Aorta (tissue), 5 donors: Measurements from ENCODE around the gene C14orf132. TPM values are rescaled to one million over a fixed set of nuclear protein-coding genes. Genes with fewer than 3 reads are reported as not detected.

Experiments used
- ATAC-seq: fragments of 200-7000 bp; cut with Tn5 transposase; one replicate; pipeline ENCODE4 v1.9.1; 2022; ENCODE audit warnings: moderate library complexity; ENCODE audit not compliant: low FRiP score
- DNase-seq, 2 donors: peaks; one replicate each; pipeline ENCODE4 v3.0.0-alpha.2; 2020
- H3K27ac ChIP-seq, 2 donors: one replicate each; pipeline ENCODE4 v1.5.1; 2013; ENCODE audit warnings: low read length in 2 of 2, mild to moderate bottlenecking in 2 of 2, moderate library complexity in 2 of 2, control low read depth in 1 of 2, inconsistent platforms in 1 of 2, low read depth in 1 of 2
- H3K27me3 ChIP-seq, 2 donors: one replicate each; pipeline ENCODE4 v1.6.1; 2013; ENCODE audit warnings: control low read depth in 1 of 2, low read length in 1 of 2, mild to moderate bottlenecking in 1 of 2, moderate library complexity in 1 of 2; ENCODE audit not compliant: insufficient read depth in 2 of 2, control insufficient read depth in 1 of 2
- H3K36me3 ChIP-seq, 2 donors: one replicate each; pipeline ENCODE4 v1.6.1; 2013; ENCODE audit warnings: control low read depth in 1 of 2, low read length in 1 of 2, mild to moderate bottlenecking in 1 of 2; ENCODE audit not compliant: insufficient read depth in 2 of 2, control insufficient read depth in 1 of 2
- H3K4me1 ChIP-seq, 2 donors: one replicate each; pipeline ENCODE4 v1.6.1; 2013; ENCODE audit warnings: low read length in 2 of 2, control low read depth in 1 of 2, mild to moderate bottlenecking in 1 of 2, moderate library complexity in 1 of 2; ENCODE audit not compliant: insufficient read depth in 2 of 2, control insufficient read depth in 1 of 2
- H3K4me3 ChIP-seq, 2 donors: one replicate each; pipeline ENCODE4 v1.5.1; 2013; ENCODE audit warnings: low read length in 2 of 2, control low read depth in 1 of 2, mild to moderate bottlenecking in 1 of 2
- H3K9me3 ChIP-seq: one replicate; pipeline ENCODE4 v1.6.1; 2013; ENCODE audit warnings: mild to moderate bottlenecking, low read length; ENCODE audit not compliant: control insufficient read depth
- WGBS, 2 donors: extraction: QIAGEN DNeasy Blood & Tissue Kit; methylation state at CpG; one replicate each; pipeline ENCODE4 v1.1.7; 2013; 5-methylcytosine and 5-hydroxymethylcytosine counted together
- intact Hi-C, 2 donors: fragments of 100-400 bp; cut with DNase I; formaldehyde crosslinking; loops; one replicate each; pipeline versions ENCODE4 v1.14.2 to v1.15.0; 2022
- polyA plus RNA-seq, 2 donors: library from polyadenylated mRNA; stranded (reverse); fragments of 200-250 nt; gene quantifications; one replicate each; pipeline ENCODE4 v1.2.3, GENCODE V29; 2013
- total RNA-seq, 2 donors: library from RNA; stranded (reverse); fragmentation: NEBNext Ultra II Directional; extraction: Animal tissue kit (Norgen Biotek cat#: 25700); gene quantifications; one replicate each; pipeline ENCODE4 v1.2.1, GENCODE V29; 2021
- donor health status: healthy with polysubstance abuse.
- donor health status: Bipolar disorder and iron deficiency.
- donor health status: DM: no; HTN: no; CAD: no.
- donor health status: DM: no; HTN: no; CAD: no.
- donor health status: DM: yes; HTN: yes; CAD: no.

The C14orf132 gene
- total and polyA plus RNA-seq, 4 donors: 10.8 to 39.1 (median 26.2) TPM

DNA sequence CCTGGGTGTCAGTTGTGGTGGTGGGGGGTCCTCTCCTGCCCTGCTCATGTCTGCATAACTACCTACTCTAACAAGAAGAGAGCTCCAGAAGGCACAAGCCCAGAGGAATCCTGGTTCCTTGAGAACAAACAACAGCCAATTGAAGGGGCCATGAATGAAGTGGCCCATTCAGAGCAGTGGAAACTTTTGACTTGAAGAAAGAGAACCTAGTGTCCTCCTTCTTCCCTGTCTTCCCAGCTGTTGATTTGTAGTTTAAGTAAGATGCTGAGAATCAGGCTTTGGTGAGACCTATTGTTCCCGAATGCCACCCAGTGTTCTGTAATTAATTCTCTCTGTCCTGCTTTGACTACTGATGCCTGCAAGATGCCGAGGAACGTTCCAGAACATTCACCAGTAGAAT, 79.2 kb downstream of the C14orf132 start:
- ATAC-seq (no peak), DNase-seq (no peak)
- intact Hi-C loops: no loop called here
- H3K27ac ChIP-seq: no peak overlapping the region
- 81 to 83% methylated on average over 3 of the region's 3 CpGs for WGBS, 2 donors
- H3K4me1 ChIP-seq: no peaks in the 10 kb centered on the region
- H3K27me3 ChIP-seq: peaks cover 0 to 1% of the 10 kb centered on the region in 2 donors
- no peak overlapping the region for H3K4me3 ChIP-seq
- H3K36me3 ChIP-seq: no peaks in the 10 kb centered on the region
- H3K9me3 ChIP-seq: peaks cover 8% of the 10 kb centered on the region

DNA sequence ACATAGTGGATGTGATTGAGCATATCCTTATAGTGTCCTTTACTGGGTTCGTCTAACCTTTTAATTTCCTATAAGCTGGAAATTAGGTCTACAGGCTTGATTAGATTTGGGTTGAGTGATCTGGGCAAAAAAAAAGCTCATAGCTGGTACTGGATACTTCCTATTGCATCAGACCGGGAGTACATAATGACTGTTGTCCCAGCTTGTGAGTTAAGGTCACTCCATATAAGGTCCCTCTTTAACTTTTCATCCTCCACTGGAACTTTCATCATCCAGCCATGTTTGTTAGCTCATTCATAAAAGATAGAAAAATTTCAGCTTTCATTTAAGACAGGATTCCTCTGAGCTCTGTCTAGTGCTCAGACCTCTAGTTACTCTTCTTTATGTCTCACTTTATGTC, 80.8 kb downstream of the C14orf132 start:
- H3K4me1 ChIP-seq: no peaks in the 10 kb centered on the region
- peaks cover 0 to 1% of the 10 kb centered on the region in 2 donors for H3K27me3 ChIP-seq
- no peaks in the 10 kb centered on the region for H3K36me3 ChIP-seq
- H3K4me3 ChIP-seq: no peak overlapping the region
- H3K27ac ChIP-seq: no peak overlapping the region
- DNase-seq: no peak
- peaks cover 8% of the 10 kb centered on the region for H3K9me3 ChIP-seq
- WGBS, 2 donors: 64 to 69% methylated on average over 2 of the region's 2 CpGs
- intact Hi-C loops: no loop called here
- no peak for ATAC-seq

DNA sequence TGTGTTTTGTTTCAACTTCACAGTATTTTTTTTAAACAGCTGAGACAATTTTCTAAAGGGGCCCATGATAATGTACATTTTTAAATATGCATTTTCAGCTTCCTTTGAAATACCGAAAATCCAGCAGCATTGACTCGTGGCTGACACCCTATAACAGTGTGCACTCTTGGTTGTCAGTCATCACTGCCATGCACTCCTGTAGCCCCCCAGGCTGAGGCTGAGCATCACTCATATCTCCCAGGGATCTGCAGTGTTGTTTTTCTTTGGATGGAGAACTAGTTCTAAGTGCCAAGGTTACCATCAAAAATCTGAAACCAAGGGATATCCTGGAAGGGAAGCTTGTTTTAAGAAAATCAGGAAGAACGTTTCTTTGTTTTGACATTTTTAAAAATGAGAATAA, 81.2 kb downstream of the C14orf132 start:
- no peak overlapping the region for H3K4me3 ChIP-seq
- H3K36me3 ChIP-seq: no peaks in the 10 kb centered on the region
- H3K27ac ChIP-seq: no peak overlapping the region
- DNase-seq (no peak), ATAC-seq (no peak)
- peaks cover 0 to 1% of the 10 kb centered on the region in 2 donors for H3K27me3 ChIP-seq
- intact Hi-C loops: no loop called here
- H3K4me1 ChIP-seq: no peaks in the 10 kb centered on the region
- H3K9me3 ChIP-seq: peaks cover 8% of the 10 kb centered on the region
- 20 to 31% methylated on average over 3 of the region's 3 CpGs for WGBS, 2 donors

DNA sequence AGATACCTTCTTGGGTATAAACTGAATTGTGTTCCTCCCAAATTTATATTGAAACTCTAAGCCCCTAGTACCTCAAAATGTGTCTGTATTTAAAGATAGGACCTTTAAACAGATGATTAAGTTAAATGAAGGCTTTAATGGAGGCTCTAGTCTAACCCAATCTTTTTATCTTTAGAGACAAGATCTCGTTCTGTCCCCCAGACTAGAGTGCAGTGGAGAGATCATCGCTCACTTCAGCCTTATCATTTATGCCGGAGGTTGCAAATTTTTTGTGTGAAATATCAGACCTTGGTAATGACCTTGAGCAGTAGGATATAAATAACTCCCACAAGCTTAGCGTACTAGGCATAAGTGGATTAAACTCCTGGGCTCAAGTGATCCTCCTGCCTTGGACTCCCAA, 81.8 kb downstream of the C14orf132 start:
- Histone ChIP-seq H3K27me3 (peaks cover 0 to 1% of the 10 kb centered on the region in 2 donors), H3K4me1 (no peaks in the 10 kb centered on the region), H3K27ac (no peak overlapping the region), H3K36me3 (no peaks in the 10 kb centered on the region), H3K9me3 (peaks cover 8% of the 10 kb centered on the region), H3K4me3 (no peak overlapping the region)
- intact Hi-C loops: no loop called here
- DNase-seq: no peak
- no peak for ATAC-seq
- 62% methylated on average over 4 of the region's 4 CpGs for WGBS, 2 donors

DNA sequence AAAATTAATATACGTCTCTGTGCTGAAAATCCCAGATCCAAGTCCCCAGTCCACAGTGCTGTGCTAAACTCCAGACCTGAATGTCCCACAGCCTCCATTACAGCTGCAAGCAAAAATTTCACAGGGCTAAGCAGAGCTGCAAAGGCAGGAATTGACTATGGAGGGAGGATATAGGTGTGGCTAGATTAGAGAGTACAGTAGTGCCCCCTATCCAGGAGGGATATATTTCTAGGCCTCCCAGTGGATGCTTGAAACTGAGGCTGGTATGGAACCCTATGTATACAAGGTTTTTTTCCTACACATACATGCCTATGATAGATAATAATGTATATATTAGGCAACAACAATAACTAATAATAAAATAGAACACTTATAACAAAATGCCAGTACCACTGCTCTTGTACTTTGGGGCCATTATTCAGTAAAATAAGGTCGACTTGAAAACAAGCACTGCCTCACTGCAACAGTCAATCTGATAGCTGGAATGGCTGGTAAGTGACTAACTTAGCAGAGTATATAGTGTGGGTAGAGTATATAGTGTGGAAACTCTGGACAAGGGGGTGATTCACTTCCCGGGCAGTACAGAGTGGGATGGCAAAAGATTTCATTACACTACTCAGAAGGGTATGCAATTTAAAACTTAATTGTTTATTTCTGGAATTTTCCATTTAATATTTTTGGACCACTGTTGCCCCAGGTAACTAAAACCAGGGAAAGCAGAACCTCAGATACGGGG, 82.7 kb downstream of the C14orf132 start:
- DNase-seq: no peak
- intact Hi-C loops: no loop called here
- Histone ChIP-seq H3K4me1 (no peaks in the 10 kb centered on the region), H3K27ac (no peak overlapping the region), H3K9me3 (peaks cover 8% of the 10 kb centered on the region), H3K4me3 (no peak overlapping the region), H3K27me3 (peaks cover 0 to 1% of the 10 kb centered on the region in 2 donors), H3K36me3 (no peaks in the 10 kb centered on the region)
- no peak for ATAC-seq
- whole genome bisulfite sequencing, 2 donors: 78 to 81% methylated on average over 4 of the region's 4 CpGs

DNA sequence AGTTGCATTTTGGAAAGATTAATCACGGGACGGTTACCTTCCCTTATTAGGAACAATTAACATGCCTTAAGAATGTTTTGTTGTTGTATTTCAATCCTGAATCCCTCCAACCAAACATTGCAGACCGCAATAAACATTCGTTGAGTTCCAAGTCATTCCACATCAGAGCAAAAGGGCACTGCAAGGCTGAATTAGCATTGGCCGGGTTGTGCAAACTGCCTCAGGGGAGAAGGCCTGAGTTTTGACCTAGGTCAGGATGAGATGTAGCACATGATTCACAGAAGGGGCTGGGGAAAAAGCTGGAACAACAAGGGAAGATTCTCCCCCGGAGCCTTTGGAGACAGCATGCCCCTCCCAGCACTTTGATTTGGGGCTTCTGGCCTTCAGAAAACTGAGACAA, 83.3 kb downstream of the C14orf132 start:
- intact Hi-C loops: no loop called here
- Histone ChIP-seq H3K4me3 (no peak overlapping the region), H3K27ac (no peak overlapping the region), H3K4me1 (no peaks in the 10 kb centered on the region), H3K9me3 (peaks cover 3% of the 10 kb centered on the region), H3K27me3 (peaks cover 0 to 1% of the 10 kb centered on the region in 2 donors), H3K36me3 (no peaks in the 10 kb centered on the region)
- no peak for ATAC-seq
- 45 to 59% methylated on average over 6 of the region's 6 CpGs for WGBS, 2 donors
- no peak for DNase-seq

DNA sequence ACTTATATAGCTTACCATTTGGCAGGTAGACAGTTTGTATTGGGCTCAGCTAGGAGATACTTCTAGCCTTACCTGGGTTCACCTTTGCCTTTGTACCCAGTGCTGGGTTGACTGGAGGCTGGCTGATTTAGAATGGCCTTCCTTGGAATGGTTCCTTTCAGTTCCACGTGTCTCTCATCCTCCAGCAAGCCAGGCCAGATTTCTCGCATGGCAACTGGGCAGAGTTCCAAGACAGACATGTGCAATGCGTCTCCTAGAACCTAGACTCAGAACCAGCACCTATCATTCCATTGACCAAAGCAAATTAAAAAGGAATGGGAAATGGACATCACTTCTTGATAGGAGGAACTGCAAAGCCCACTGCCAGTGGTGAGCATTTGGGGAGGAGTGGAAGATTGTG, 86.4 kb downstream of the C14orf132 start:
- ATAC-seq: no peak
- H3K27me3 ChIP-seq: no peaks in the 10 kb centered on the region
- H3K27ac ChIP-seq: no peak overlapping the region
- 15 to 17% methylated on average over 3 of the region's 3 CpGs for WGBS, 2 donors
- no peak for DNase-seq
- no peaks in the 10 kb centered on the region for H3K36me3 ChIP-seq
- H3K4me3 ChIP-seq: no peak overlapping the region
- no peaks in the 10 kb centered on the region for H3K9me3 ChIP-seq
- no peaks in the 10 kb centered on the region for H3K4me1 ChIP-seq
- intact Hi-C loops: no loop called here

DNA sequence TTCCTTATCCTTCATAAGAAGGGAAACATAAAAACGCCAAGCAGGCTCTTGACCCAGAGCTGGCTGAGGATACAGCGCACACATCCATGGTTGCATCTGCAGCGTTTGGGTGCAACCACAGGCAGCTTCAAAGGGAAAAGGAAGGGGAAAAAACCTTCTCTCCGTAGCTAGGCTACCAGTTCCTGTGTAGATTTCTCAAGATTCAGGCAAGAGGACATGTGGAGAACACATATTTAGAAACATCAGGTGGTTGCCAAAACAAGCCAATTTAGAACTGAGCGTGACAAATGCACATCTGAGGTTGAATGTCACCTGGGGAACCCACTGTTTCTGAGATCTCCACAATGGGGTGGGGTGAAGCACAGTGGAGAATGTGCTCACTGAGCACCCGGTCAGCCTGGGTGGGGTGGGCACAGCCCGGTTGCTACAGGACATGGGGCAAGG, 87.2 kb downstream of the C14orf132 start:
- Histone ChIP-seq H3K4me3 (no peak overlapping the region), H3K27ac (no peak overlapping the region), H3K36me3 (no peaks in the 10 kb centered on the region), H3K9me3 (no peaks in the 10 kb centered on the region), H3K4me1 (no peaks in the 10 kb centered on the region), H3K27me3 (no peaks in the 10 kb centered on the region)
- WGBS, 2 donors: 47 to 52% methylated on average over 7 of the region's 7 CpGs
- intact Hi-C loops: no loop called here
- ATAC-seq (peak; percentile 59), DNase-seq (no peak)

DNA sequence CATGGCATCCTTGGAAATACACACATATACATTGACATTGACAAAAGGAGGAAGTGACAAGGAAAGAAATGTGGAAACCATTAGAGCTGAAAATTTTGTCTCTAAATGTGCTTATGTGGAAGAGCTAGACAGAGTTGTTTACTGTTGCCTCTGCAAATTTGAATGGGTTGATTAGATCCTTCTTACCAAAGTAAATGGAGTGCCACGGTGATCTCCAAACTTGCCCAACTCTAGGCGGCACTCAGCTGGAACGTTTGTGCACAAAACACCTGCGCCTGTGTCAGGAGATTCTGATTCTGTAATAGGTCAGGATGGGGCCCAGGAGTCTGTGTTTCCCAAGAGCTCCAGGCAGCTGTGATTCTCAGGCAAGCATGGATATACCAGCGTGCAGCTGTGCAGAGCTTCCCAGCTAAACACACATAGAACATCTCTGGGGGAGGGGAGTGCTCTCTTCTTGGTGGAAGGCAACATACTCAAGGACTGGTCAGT, 87.7 kb downstream of the C14orf132 start:
- H3K9me3 ChIP-seq: no peaks in the 10 kb centered on the region
- no peak overlapping the region for H3K4me3 ChIP-seq
- no peaks in the 10 kb centered on the region for H3K36me3 ChIP-seq
- ATAC-seq (no peak), DNase-seq (no peak)
- intact Hi-C loops: no loop called here
- H3K27ac ChIP-seq: no peak overlapping the region
- WGBS, 2 donors: 74 to 79% methylated on average over 5 of the region's 5 CpGs
- no peaks in the 10 kb centered on the region for H3K4me1 ChIP-seq
- H3K27me3 ChIP-seq: no peaks in the 10 kb centered on the region
